HCT116 (cell line): ENCODE data around the gene TNFRSF18. TPM values are rescaled to one million over a fixed set of nuclear protein-coding genes. Genes with fewer than 3 reads are reported as not detected.

Source experiments
- ATAC-seq: fragments of 200-7000 bp; cut with Tn5 transposase; 2 replicates; pipeline ENCODE4 v1.9.1; 2020; ENCODE audit warnings: mild to moderate bottlenecking, moderate library complexity
- BruUV-seq: library from RNA; stranded (reverse); fragments of 400-500 nt; replicated peaks from 2 replicates; lab custom pipeline; 2021; lab: Mats Ljungman, UMichigan
- CTCF ChIA-PET: fragments of 300-600 bp; sonication (Branson Sonifier 250); formaldehyde crosslinking; loops from one replicate; lab custom pipeline; 2021; ENCODE audit warnings: antibody characterized with exemption; lab: Charles Lee
- POLR2A ChIA-PET: fragments of 300-600, 350-600 bp; sonication (Branson Sonifier 250); formaldehyde crosslinking; loops from one replicate; lab custom pipeline; 2021; ENCODE audit warnings: antibody characterized with exemption; lab: Charles Lee
- RAD21 ChIA-PET, 2 experiments: fragments of 300-600 bp; sonication (Branson Sonifier 250); formaldehyde crosslinking; loops; one replicate each; lab custom pipeline; 2023; ENCODE audit warnings: low total read pairs in 2 of 2; ENCODE audit not compliant: uncharacterized antibody in 2 of 2, unreplicated experiment in 2 of 2, low non-redundant PET in 1 of 2; lab: Charles Lee
- DNase-seq: peaks from one replicate; pipeline ENCODE4 v3.0.0-alpha.2; 2010; ENCODE audit warnings: low read depth, low spot score
- H2AFZ ChIP-seq: fragments of 200-600 bp; shearing (Covaris generic), sonication (generic); 2 replicates; pipeline ENCODE4 v1.6.1; 2017; ENCODE audit warnings: low read depth, mixed run types, mixed read lengths, antibody characterized with exemption, low read length; ENCODE audit not compliant: poor library complexity, severe bottlenecking
- H3K27ac ChIP-seq: 2 replicates; pipeline ENCODE4 v1.5.1; 2012; ENCODE audit warnings: low read depth, low read length
- H3K27me3 ChIP-seq: fragments of 200-600 bp; sonication (generic); 2 replicates; pipeline ENCODE4 v1.6.1; 2016; ENCODE audit warnings: mixed run types, low read length, mixed read lengths; ENCODE audit not compliant: insufficient read depth
- H3K36me3 ChIP-seq, 2 experiments: fragments of 200-500 bp in 1 of 2; fragments of 200-600 bp in 1 of 2; sonication (Bioruptor generic) in 1 of 2; sonication (generic) in 1 of 2; 2 replicates each; pipeline versions ENCODE4 v1.5.1 to v1.6.1; 2014 to 2016; ENCODE audit warnings: low read length in 2 of 2, inconsistent platforms in 1 of 2, mixed read lengths in 1 of 2, mixed run types in 1 of 2; ENCODE audit not compliant: insufficient read depth in 2 of 2, control insufficient read depth in 1 of 2
- H3K4me1 ChIP-seq, 2 experiments: fragments of 200-600 bp in 1 of 2; sonication (generic) in 1 of 2; 2 replicates each; pipeline versions ENCODE4 v1.5.1 to v1.6.1; 2012 to 2017; ENCODE audit warnings: low read length in 2 of 2, inconsistent platforms in 1 of 2, mild to moderate bottlenecking in 1 of 2, mixed read lengths in 1 of 2, mixed run types in 1 of 2, moderate library complexity in 1 of 2; ENCODE audit not compliant: insufficient read depth in 2 of 2, control insufficient read depth in 1 of 2
- H3K4me2 ChIP-seq: fragments of 200-600 bp; sonication (generic); 2 replicates; pipeline ENCODE4 v1.6.1; 2017; ENCODE audit warnings: mixed run types, low read length, mixed read lengths
- H3K4me3 ChIP-seq, 2 experiments: fragments of 200-600 bp in 1 of 2; sonication (generic) in 1 of 2; replicated peaks in 1 of 2; 2 replicates each; pipeline ENCODE4 v1.5.1; 2011 to 2016; ENCODE audit warnings: low read length in 2 of 2, control low read depth in 1 of 2, low read depth in 1 of 2, mild to moderate bottlenecking in 1 of 2, mixed read lengths in 1 of 2, mixed run types in 1 of 2
- H3K79me2 ChIP-seq: fragments of 200-600 bp; sonication (generic); 2 replicates; pipeline ENCODE4 v1.6.1; 2017; ENCODE audit warnings: mild to moderate bottlenecking, mixed run types, low read length, moderate library complexity, mixed read lengths; ENCODE audit not compliant: insufficient read depth
- H3K9ac ChIP-seq: fragments of 200-600 bp; sonication (generic); 2 replicates; pipeline ENCODE4 v1.6.1; 2016; ENCODE audit warnings: low read length, mixed read lengths
- H3K9me2 ChIP-seq: fragments of 200-600 bp; sonication (generic), shearing (Covaris generic); 2 replicates; pipeline ENCODE4 v1.6.1; 2017; ENCODE audit warnings: mixed run types, mild to moderate bottlenecking, moderate library complexity; ENCODE audit not compliant: insufficient read depth
- H3K9me3 ChIP-seq, 2 experiments: fragments of 200-500 bp in 1 of 2; fragments of 200-600 bp in 1 of 2; sonication (Bioruptor generic) in 1 of 2; sonication (generic) in 1 of 2; 2 replicates each; pipeline ENCODE4 v1.6.1; 2014 to 2017; ENCODE audit warnings: low read length in 2 of 2, mixed read lengths in 2 of 2, inconsistent platforms in 1 of 2, low read depth in 1 of 2, mild to moderate bottlenecking in 1 of 2, mixed run types in 1 of 2, moderate library complexity in 1 of 2; ENCODE audit not compliant: control insufficient read depth in 1 of 2, insufficient read depth in 1 of 2
- H4K20me1 ChIP-seq: fragments of 200-600 bp; sonication (generic), shearing (Covaris generic); 2 replicates; pipeline ENCODE4 v1.6.1; 2017; ENCODE audit warnings: mixed run types, mild to moderate bottlenecking, moderate library complexity; ENCODE audit not compliant: insufficient read depth
- CBX3 ChIP-seq: IDR thresholded peaks from 2 replicates; pipeline ENCODE4 v1.6.1; 2012; ENCODE audit warnings: low read depth
- CEBPB ChIP-seq: IDR thresholded peaks from 2 replicates; pipeline ENCODE4 v1.6.1; 2012; ENCODE audit warnings: low read depth
- ELF1 ChIP-seq: IDR thresholded peaks from 2 replicates; pipeline ENCODE4 v1.6.1; 2012; ENCODE audit warnings: low read depth, borderline replicate concordance
- EZH2phosphoT487 ChIP-seq: fragments of 200-600 bp; IDR thresholded peaks from 2 replicates; pipeline ENCODE4 v1.6.1; 2018; ENCODE audit warnings: antibody characterized with exemption, borderline replicate concordance
- FOSL1 ChIP-seq: IDR thresholded peaks from 2 replicates; pipeline ENCODE4 v1.6.1; 2012; ENCODE audit warnings: low read depth
- POLR2A ChIP-seq: IDR thresholded peaks from 2 replicates; pipeline ENCODE4 v1.7.0; 2011; ENCODE audit warnings: borderline replicate concordance; ENCODE audit not compliant: insufficient read depth, insufficient read length; ENCODE audit errors: extremely low read depth
- POLR2AphosphoS5 ChIP-seq: IDR thresholded peaks from 2 replicates; pipeline ENCODE4 v1.6.1; 2011; ENCODE audit warnings: mild to moderate bottlenecking, low read depth, low read length, moderate library complexity
- RAD21 ChIP-seq: IDR thresholded peaks from 2 replicates; pipeline ENCODE4 v1.6.1; 2012; ENCODE audit warnings: low read depth, mild to moderate bottlenecking
- YY1 ChIP-seq: IDR thresholded peaks from 2 replicates; pipeline ENCODE4 v1.6.1; 2011; ENCODE audit warnings: low read length, low read depth, moderate library complexity, mild to moderate bottlenecking; ENCODE audit not compliant: insufficient replicate concordance; ENCODE audit errors: extremely low read depth
- ZNF274 ChIP-seq: fragments of 200-500 bp; sonication (Bioruptor generic); IDR thresholded peaks from 2 replicates; pipeline ENCODE4 v1.6.1; 2014; ENCODE audit warnings: mild to moderate bottlenecking, low read depth, low read length, inconsistent platforms
- intact Hi-C: fragments of 100-400 bp; cut with micrococcal nuclease; formaldehyde crosslinking; loops from 2 replicates; pipeline ENCODE4 v1.10.0; 2022
- total RNA-seq: library from RNA; stranded (reverse); gene quantifications from one replicate; pipeline ENCODE4 v1.2.1, GENCODE V29; 2021; ENCODE audit not compliant: unreplicated experiment
- TF ChIP-seq, protein P1 (sequence below): IDR thresholded peaks from 2 replicates; pipeline ENCODE4 v1.6.1; 2012

The TNFRSF18 gene
- total RNA-seq, 1 experiment from 2014 or later: 56.2 TPM

DNA sequence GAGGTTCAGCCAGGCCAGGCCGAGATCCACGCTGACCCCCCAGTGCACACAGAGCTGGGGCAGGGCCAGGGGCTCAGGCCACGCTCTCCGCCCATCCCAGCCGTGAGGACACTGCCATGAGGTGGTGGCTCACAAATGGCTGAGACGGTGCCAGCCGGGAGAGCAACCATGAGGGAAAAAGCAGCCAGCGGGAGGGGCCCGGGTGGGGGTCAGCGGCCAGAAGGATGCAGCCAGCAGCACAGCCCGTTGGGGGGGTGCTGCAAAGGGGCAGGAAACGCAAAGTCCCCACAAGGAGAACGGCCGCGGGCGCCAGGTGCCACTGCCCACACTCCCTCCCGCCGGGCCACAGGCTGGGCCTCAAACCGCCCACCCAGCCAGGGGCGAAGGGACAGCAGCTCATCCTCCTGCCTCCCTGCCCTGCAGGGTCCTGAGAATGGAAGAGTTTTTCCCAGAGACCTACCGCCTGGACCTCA lies 24.4 kb downstream of the TNFRSF18 start:
- no peaks in the 10 kb centered on the region for H3K9me2 ChIP-seq
- no peak for DNase-seq
- POLR2A ChIA-PET: no interaction called here
- CTCF ChIA-PET: no interaction called here
- TF ChIP-seq ELF1 (no peak), EZH2phosphoT487 (no peak), CEBPB (no peak), FOSL1 (no peak), ZNF274 (no peak), POLR2A (no peak), POLR2AphosphoS5 (no peak), CBX3 (no peak), YY1 (no peak), RAD21 (no peak)
- TF ChIP-seq, protein P1, sequence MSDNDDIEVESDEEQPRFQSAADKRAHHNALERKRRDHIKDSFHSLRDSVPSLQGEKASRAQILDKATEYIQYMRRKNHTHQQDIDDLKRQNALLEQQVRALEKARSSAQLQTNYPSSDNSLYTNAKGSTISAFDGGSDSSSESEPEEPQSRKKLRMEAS: no peak
- H2AFZ ChIP-seq: no peak overlapping the region
- ATAC-seq: no peak
- no peak overlapping the region for H3K4me2 ChIP-seq
- H3K4me1 ChIP-seq: peaks cover 0 to 3% of the 10 kb centered on the region in 2 experiments; a peak in 2 of 4 replicates
- no peak overlapping the region for H3K9ac ChIP-seq
- no peaks in the 10 kb centered on the region for H3K9me3 ChIP-seq
- intact Hi-C loops: no loop called here
- no peak overlapping the region for H3K27ac ChIP-seq
- no TSS peak for BruUV-seq
- H3K79me2 ChIP-seq: no peaks in the 10 kb centered on the region
- H4K20me1 ChIP-seq: no peaks in the 10 kb centered on the region
- no peaks in the 10 kb centered on the region for H3K36me3 ChIP-seq
- RAD21 ChIA-PET: no interaction called here
- no peak overlapping the region for H3K4me3 ChIP-seq
- H3K27me3 ChIP-seq: no peaks in the 10 kb centered on the region
